IMR-90 (cell line): Measurements from ENCODE around the gene PCNP. TPM values are rescaled to one million over a fixed set of nuclear protein-coding genes. Genes with fewer than 3 reads are reported as not detected.

Experiments used
- ATAC-seq: fragments of 200-7000 bp; cut with Tn5 transposase; 2 replicates; pipeline ENCODE4 v1.9.1; 2020; ENCODE audit warnings: low read depth, mild to moderate bottlenecking, moderate library complexity
- BruUV-seq: library from RNA; stranded (reverse); fragments of 400-500 nt; replicated peaks from 2 replicates; lab custom pipeline; 2021; lab: Mats Ljungman, UMichigan
- CTCF ChIA-PET: fragments of 300-600 bp; formaldehyde crosslinking; extraction: SDS; loops from one replicate; lab custom pipeline; 2021; ENCODE audit warnings: antibody characterized with exemption; lab: Yijun Ruan, JAX
- POLR2A ChIA-PET: fragments of 300-600 bp; sonication (Branson Sonifier 250); formaldehyde crosslinking; loops from one replicate; lab custom pipeline; 2022; ENCODE audit warnings: antibody characterized with exemption; ENCODE audit not compliant: unreplicated experiment; lab: Charles Lee
- DNase-seq: peaks from one replicate; pipeline ENCODE4 v3.0.0; 2013
- H2AFZ ChIP-seq: replicated peaks from 2 replicates; pipeline ENCODE3; 2013; ENCODE audit warnings: low read length, mild to moderate bottlenecking; ENCODE audit not compliant: poor library complexity
- H2AK5ac ChIP-seq: 2 replicates; pipeline ENCODE4 v1.6.1; 2013; ENCODE audit warnings: low read depth, low read length, inconsistent platforms
- H2AK9ac ChIP-seq: replicated peaks from 2 replicates; pipeline ENCODE3; 2013; ENCODE audit warnings: mild to moderate bottlenecking, low read depth, low read length, moderate library complexity; ENCODE audit not compliant: poor library complexity
- H2BK120ac ChIP-seq: 2 replicates; pipeline ENCODE4 v1.6.1; 2013; ENCODE audit warnings: low read depth, low read length, inconsistent platforms
- H2BK15ac ChIP-seq: 3 replicates; pipeline ENCODE4 v1.6.1; 2013; ENCODE audit warnings: low read depth, low read length, inconsistent platforms
- H2BK20ac ChIP-seq: 2 replicates; pipeline ENCODE4 v1.6.1; 2013; ENCODE audit warnings: low read depth, mild to moderate bottlenecking, inconsistent platforms, low read length, moderate library complexity
- H2BK5ac ChIP-seq: 2 replicates; pipeline ENCODE4 v1.6.1; 2013; ENCODE audit warnings: mild to moderate bottlenecking, low read depth, low read length, inconsistent platforms; ENCODE audit not compliant: poor library complexity, severe bottlenecking
- H3K14ac ChIP-seq: replicated peaks from 2 replicates; pipeline ENCODE4 v1.6.1; 2013; ENCODE audit warnings: low read depth, low read length, inconsistent platforms
- H3K18ac ChIP-seq: 2 replicates; pipeline ENCODE4 v1.6.1; 2013; ENCODE audit warnings: low read depth, low read length, control low read depth
- H3K23ac ChIP-seq: 2 replicates; pipeline ENCODE4 v1.6.1; 2013; ENCODE audit warnings: low read depth, low read length, inconsistent platforms
- H3K27ac ChIP-seq: 2 replicates; pipeline ENCODE4 v1.5.1; 2013; ENCODE audit warnings: mild to moderate bottlenecking, control low read depth, low read length; ENCODE audit not compliant: insufficient read depth
- H3K27me3 ChIP-seq: 2 replicates; pipeline ENCODE4 v1.6.1; 2013; ENCODE audit warnings: low read length; ENCODE audit not compliant: control insufficient read depth, insufficient read depth
- H3K36me3 ChIP-seq: 2 replicates; pipeline ENCODE4 v1.6.1; 2013; ENCODE audit warnings: low read length, mixed read lengths; ENCODE audit not compliant: control insufficient read depth, insufficient read depth
- H3K4ac ChIP-seq: 2 replicates; pipeline ENCODE4 v1.6.1; 2013; ENCODE audit warnings: low read depth, low read length, inconsistent platforms
- H3K4me1 ChIP-seq: 2 replicates; pipeline ENCODE4 v1.6.1; 2013; ENCODE audit warnings: low read length, mixed read lengths; ENCODE audit not compliant: control insufficient read depth, insufficient read depth
- H3K4me2 ChIP-seq: 2 replicates; pipeline ENCODE4 v1.6.1; 2013; ENCODE audit warnings: low read depth, mild to moderate bottlenecking, control low read depth, low read length, moderate library complexity
- H3K4me3 ChIP-seq: 2 replicates; pipeline ENCODE4 v1.5.1; 2013; ENCODE audit warnings: low read depth, mild to moderate bottlenecking, control low read depth, low read length, moderate library complexity; ENCODE audit not compliant: insufficient read depth
- H3K56ac ChIP-seq: 2 replicates; pipeline ENCODE4 v1.6.1; 2013; ENCODE audit warnings: low read length, inconsistent platforms; ENCODE audit not compliant: insufficient read depth; ENCODE audit errors: extremely low read depth
- H3K79me1 ChIP-seq, 2 experiments: 2 replicates each; pipeline ENCODE4 v1.6.1; 2013; ENCODE audit warnings: low read length in 2 of 2, inconsistent platforms in 1 of 2, low read depth in 1 of 2
- H3K9ac ChIP-seq: 2 replicates; pipeline ENCODE4 v1.6.1; 2013; ENCODE audit warnings: low read depth, low read length, control low read depth
- H3K9me1 ChIP-seq: 2 replicates; pipeline ENCODE4 v1.6.1; 2013; ENCODE audit warnings: low read length, inconsistent platforms; ENCODE audit not compliant: insufficient read depth
- H3K9me3 ChIP-seq: 2 replicates; pipeline ENCODE4 v1.6.1; 2013; ENCODE audit warnings: low read length; ENCODE audit not compliant: control insufficient read depth, insufficient read depth
- H4K20me1 ChIP-seq: 2 replicates; pipeline ENCODE4 v1.6.1; 2013; ENCODE audit warnings: low read length, inconsistent platforms; ENCODE audit not compliant: insufficient read depth
- H4K5ac ChIP-seq: 2 replicates; pipeline ENCODE4 v1.6.1; 2013; ENCODE audit warnings: mild to moderate bottlenecking, low read depth, low read length, control low read depth
- H4K8ac ChIP-seq, 2 experiments: 2 replicates each; pipeline ENCODE4 v1.6.1; 2013; ENCODE audit warnings: low read depth in 2 of 2, low read length in 2 of 2, control low read depth in 1 of 2, inconsistent platforms in 1 of 2
- H4K91ac ChIP-seq: 2 replicates; pipeline ENCODE4 v1.6.1; 2013; ENCODE audit warnings: low read depth, low read length, inconsistent platforms; ENCODE audit not compliant: insufficient read depth
- BHLHE40 ChIP-seq: fragments of 150-350 bp; IDR thresholded peaks from 2 replicates; pipeline ENCODE4 v1.6.1; 2016; ENCODE audit warnings: mild to moderate bottlenecking, low read depth, low read length
- CEBPB ChIP-seq: IDR thresholded peaks from 2 replicates; pipeline ENCODE4 v1.6.1; 2012; ENCODE audit warnings: low read depth, low read length, improper control_type of control experiment
- CTCF ChIP-seq: conservative IDR thresholded peaks from 2 replicates; pipeline ENCODE4 v1.5.1; 2012; ENCODE audit warnings: mild to moderate bottlenecking, low read depth, low read length, improper control_type of control experiment
- ELK1 ChIP-seq: fragments of 150-350 bp; IDR thresholded peaks from 2 replicates; pipeline ENCODE4 v1.6.1; 2016; ENCODE audit warnings: low read depth, mild to moderate bottlenecking, low read length, moderate library complexity, borderline replicate concordance
- FOS ChIP-seq: fragments of 150-350 bp; IDR thresholded peaks from 2 replicates; pipeline ENCODE4 v1.6.1; 2016; ENCODE audit warnings: low read depth, low read length
- MAZ ChIP-seq: IDR thresholded peaks from 2 replicates; pipeline ENCODE4 v1.6.1; 2012; ENCODE audit warnings: low read depth, mild to moderate bottlenecking, low read length, improper control_type of control experiment, moderate library complexity, borderline replicate concordance
- MXI1 ChIP-seq: IDR thresholded peaks from 2 replicates; pipeline ENCODE4 v1.6.1; 2012; ENCODE audit warnings: low read depth, mild to moderate bottlenecking, low read length, moderate library complexity, borderline replicate concordance
- POLR2A ChIP-seq: IDR thresholded peaks from 2 replicates; pipeline ENCODE4 v1.6.1; 2012; ENCODE audit warnings: mild to moderate bottlenecking, low read depth, low read length
- RCOR1 ChIP-seq: IDR thresholded peaks from 2 replicates; pipeline ENCODE4 v1.6.1; 2012; ENCODE audit warnings: mild to moderate bottlenecking, low read length, improper control_type of control experiment; ENCODE audit not compliant: insufficient replicate concordance
- RFX5 ChIP-seq: IDR thresholded peaks from 2 replicates; pipeline ENCODE4 v1.8.0; 2012; ENCODE audit warnings: low read depth, mild to moderate bottlenecking, low read length, moderate library complexity
- SMC3 ChIP-seq: fragments of 150-350 bp; IDR thresholded peaks from 2 replicates; pipeline ENCODE4 v1.6.1; 2016; ENCODE audit warnings: low read depth, mild to moderate bottlenecking, antibody characterized with exemption, low read length, moderate library complexity
- USF2 ChIP-seq: fragments of 150-350 bp; IDR thresholded peaks from 2 replicates; pipeline ENCODE4 v1.6.1; 2017; ENCODE audit warnings: mild to moderate bottlenecking, antibody characterized with exemption, low read length, low read depth
- WGBS, 2 experiments: methylation state at CpG; one replicate each; pipeline versions ENCODE4 v1.1.5 to v1.1.7; 2013; ENCODE audit warnings: missing lambda C conversion rate in 2 of 2; ENCODE audit not compliant: insufficient read length in 1 of 2; ENCODE audit errors: extremely low coverage in 2 of 2; 5-methylcytosine and 5-hydroxymethylcytosine counted together
- dilution Hi-C: fragments of 300-500 bp; cut with HindIII; formaldehyde crosslinking; loops from one replicate; pipeline ENCODE4 v1.14.3; 2018; ENCODE audit warnings: low sequenced_read_pairs; ENCODE audit not compliant: unreplicated experiment
- in situ Hi-C: fragments of 300-500 bp; cut with MboI; formaldehyde crosslinking; loops from 3 replicates; pipeline ENCODE4 v1.14.3; 2019; ENCODE audit warnings: low sequenced_read_pairs, inconsistent platforms, mixed read lengths
- intact Hi-C: fragments of 100-400 bp; cut with micrococcal nuclease; formaldehyde crosslinking; loops from 2 replicates; pipeline ENCODE4 v1.10.0; 2022
- polyA plus RNA-seq, 3 experiments: library from polyadenylated mRNA; depleted of rRNA; stranded (reverse); fragments of >200 nt; gene quantifications; 2 replicates each; pipeline ENCODE4 v1.2.3, GENCODE V29; 2012; ENCODE audit warnings: low replicate concordance in 1 of 3
- total RNA-seq: library from RNA; depleted of rRNA; stranded (reverse); fragments of >200 nt; gene quantifications from 2 replicates; pipeline ENCODE4 v1.2.3, GENCODE V29; 2012

PCNP gene
- total and polyA plus RNA-seq, 2 of the 4 experiments (the other 2 are of a cell fraction), result 34.6 to 53.2 TPM

- no TSS peak for BruUV-seq
- no peak overlapping the region for H3K4ac ChIP-seq
- peaks cover 9% of the 10 kb centered on the region for H3K9me1 ChIP-seq
- H3K4me3 ChIP-seq, result no peak overlapping the region
- no peak overlapping the region for H3K56ac ChIP-seq
- H3K4me2 ChIP-seq, result no peak overlapping the region
- H4K91ac ChIP-seq, result no peak overlapping the region
- intact Hi-C loops, result loop anchor here (5.0 kb wide), 1 partner anchor 67 kb away; the partner anchor contains the start of gene PCNP
- no peak overlapping the region for H2BK20ac ChIP-seq
- H2AK9ac ChIP-seq, result no peak overlapping the region
- CTCF ChIA-PET, result no interaction called here
- H3K4me1 ChIP-seq, result 0 out of 2 replicates have a peak, but pooled peaks cover 1% of the 10 kb centered on the region
- no peak overlapping the region for H3K18ac ChIP-seq
- WGBS, 2 experiments, result 100% methylated on average over 2 of the region's 18 CpGs; no CpG with 5 or more reads in 1 of the 2 experiments
- peaks cover 4% of the 10 kb centered on the region; the same call in 1 of the 2 replicates for H3K27me3 ChIP-seq
- H3K23ac ChIP-seq, result no peak overlapping the region
- no peaks in the 10 kb centered on the region for H3K9me3 ChIP-seq
- dilution Hi-C loops, result no loop called here
- no peak overlapping the region for H2BK15ac ChIP-seq
- in situ Hi-C loops, result no loop called here
- ATAC-seq, result no peak
- no peaks in the 10 kb centered on the region for H3K36me3 ChIP-seq
- no peak overlapping the region for H4K8ac ChIP-seq
- no peak overlapping the region for H3K14ac ChIP-seq
- no peak overlapping the region for H2BK5ac ChIP-seq
- TF ChIP-seq BHLHE40, result no peak
- TF ChIP-seq MAZ, result no peak
- no peak for TF ChIP-seq POLR2A
- no peak for TF ChIP-seq USF2
- TF ChIP-seq RCOR1, result no peak
- TF ChIP-seq SMC3, result no peak
- TF ChIP-seq ELK1, result no peak
- no peak for TF ChIP-seq MXI1
- no peak for TF ChIP-seq CTCF
- no peak for TF ChIP-seq FOS
- TF ChIP-seq CEBPB, result no peak
- no peak for TF ChIP-seq RFX5
- H3K79me1 ChIP-seq, result no peaks in the 10 kb centered on the region
- POLR2A ChIA-PET, result no interaction called here
- H4K20me1 ChIP-seq, result no peaks in the 10 kb centered on the region
- H4K5ac ChIP-seq, result no peak overlapping the region
- no peak overlapping the region for H2BK120ac ChIP-seq
- no peak overlapping the region for H2AK5ac ChIP-seq
- DNase-seq, result no peak
- no peak overlapping the region for H3K9ac ChIP-seq
- no peak overlapping the region for H3K27ac ChIP-seq
- no peak overlapping the region for H2AFZ ChIP-seq
Observed at GRCh38 chr3:101639280-101639963, 65.4 kb downstream of the PCNP start.
